SW 1271 (cell line): ENCODE results near the gene PDIA5.
"Not testable (repeated sequence)": the region's sequence is repeated elsewhere in the genome, so short reads cannot be mapped to it uniquely, and the experiment has no call there.

Source experiments
- DNase-seq, 2 experiments: peaks; one replicate each; lab custom pipeline; 2025; lab: John Stamatoyannopoulos, UW

Gene PDIA5

DNA sequence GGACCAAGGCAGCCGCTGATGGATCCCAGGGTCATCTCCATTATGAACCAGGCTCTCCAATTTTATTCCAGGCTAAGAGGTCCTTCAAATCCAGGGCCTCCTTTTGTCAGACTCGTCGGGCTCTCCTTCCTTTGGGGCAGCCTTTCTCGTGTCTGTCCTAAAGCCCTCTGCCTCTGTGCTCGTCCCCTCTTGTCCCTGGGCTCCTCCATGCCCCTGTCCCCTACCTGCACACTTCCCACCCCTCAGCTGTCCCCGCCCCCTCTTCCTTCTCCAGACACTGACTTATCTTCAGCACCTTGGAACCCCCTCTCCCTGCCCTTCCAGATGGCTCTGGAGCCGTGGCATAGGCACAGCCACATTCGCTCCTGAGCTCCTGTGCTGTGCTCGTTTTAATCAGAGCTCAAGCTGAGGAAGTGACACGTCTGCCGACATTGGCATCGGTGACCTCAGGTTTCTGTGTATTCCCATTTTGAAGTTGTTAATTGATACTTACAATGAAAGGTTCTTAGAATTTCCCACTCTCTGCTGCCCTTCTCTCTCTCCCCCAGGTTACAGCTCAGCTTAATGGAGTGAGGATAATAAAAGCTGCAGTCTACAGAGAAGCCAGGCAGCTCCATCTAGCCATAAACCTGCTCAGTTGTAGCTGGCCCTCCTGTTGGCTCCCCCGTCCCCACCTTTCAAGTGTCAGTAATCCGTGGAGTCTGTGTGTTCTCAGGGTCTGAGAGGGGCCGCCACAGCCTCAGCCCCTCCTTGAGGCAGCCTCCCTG, 83.8 kb downstream of the PDIA5 start:
- DNase-seq: no peak

DNA sequence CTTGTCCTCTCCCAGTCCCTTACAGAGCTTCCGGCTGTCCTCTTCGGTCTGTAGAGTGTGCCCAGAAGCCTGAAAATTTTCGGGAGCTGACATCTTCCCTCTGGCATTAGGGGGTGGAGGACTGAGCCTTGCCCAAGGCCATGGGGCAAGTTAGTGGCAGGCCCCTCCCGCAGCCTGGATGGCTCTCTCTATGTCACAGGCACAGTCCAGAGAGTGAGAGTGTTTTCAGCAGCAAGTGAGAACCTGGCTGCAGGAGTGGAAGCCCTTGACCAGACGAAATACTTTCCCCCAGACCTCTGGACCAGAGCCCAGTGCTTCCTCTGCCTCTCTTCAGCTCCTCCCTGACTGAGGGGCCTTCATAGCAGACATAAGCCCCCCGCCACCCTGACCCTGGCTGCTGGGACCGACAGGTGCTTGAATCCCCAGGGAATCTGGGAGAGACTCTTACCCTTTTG, 84.5 kb downstream of the PDIA5 start:
- DNase-seq: no peak

DNA sequence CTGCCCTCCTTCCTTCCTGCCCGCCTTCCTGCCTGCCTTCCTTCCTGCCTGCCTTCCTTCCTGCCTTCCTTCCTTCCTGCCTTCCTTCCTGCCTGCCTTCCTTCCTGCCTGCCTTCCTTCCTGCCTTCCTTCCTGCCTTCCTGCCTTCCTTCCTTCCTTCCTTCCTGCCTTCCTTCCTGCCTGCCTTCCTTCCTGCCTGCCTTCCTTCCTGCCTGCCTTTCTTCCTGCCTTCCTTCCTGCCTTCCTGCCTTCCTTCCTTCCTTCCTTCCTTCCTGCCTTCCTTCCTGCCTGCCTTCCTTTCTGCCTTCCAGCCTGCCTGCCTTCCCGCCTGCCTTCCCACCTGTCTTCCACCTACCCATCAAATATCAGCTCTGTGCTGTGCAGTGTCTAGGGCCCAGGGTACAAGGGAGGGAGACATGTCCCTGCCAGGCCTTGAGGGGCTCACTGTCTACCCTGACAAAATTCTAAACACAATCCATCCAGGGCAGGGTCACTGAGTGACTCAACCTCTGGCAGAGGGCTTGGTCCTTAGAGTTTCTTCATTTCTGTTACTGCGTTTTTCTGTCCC, 85.1 kb downstream of the PDIA5 start:
- not testable (repeated sequence) for DNase-seq

DNA sequence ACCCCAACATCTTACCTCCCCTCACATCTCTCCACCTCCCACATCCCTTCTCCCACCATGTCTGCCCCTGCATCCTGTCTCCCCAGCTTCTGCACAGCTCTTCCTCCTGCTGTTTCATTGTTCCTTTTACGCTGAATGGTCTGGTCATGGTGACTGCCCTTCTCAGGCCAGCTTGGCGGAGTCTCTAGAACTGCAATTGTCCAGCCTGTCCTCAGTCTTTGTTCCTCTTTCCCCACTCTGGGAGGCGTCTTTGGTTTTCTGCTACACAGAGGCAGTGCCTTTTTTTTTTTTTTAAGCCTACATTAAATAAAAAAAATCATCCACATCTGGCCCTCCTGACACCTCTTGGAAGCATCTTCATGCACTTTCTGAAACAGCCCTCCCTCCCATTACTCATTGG, 85.9 kb downstream of the PDIA5 start:
- DNase-seq: no peak

DNA sequence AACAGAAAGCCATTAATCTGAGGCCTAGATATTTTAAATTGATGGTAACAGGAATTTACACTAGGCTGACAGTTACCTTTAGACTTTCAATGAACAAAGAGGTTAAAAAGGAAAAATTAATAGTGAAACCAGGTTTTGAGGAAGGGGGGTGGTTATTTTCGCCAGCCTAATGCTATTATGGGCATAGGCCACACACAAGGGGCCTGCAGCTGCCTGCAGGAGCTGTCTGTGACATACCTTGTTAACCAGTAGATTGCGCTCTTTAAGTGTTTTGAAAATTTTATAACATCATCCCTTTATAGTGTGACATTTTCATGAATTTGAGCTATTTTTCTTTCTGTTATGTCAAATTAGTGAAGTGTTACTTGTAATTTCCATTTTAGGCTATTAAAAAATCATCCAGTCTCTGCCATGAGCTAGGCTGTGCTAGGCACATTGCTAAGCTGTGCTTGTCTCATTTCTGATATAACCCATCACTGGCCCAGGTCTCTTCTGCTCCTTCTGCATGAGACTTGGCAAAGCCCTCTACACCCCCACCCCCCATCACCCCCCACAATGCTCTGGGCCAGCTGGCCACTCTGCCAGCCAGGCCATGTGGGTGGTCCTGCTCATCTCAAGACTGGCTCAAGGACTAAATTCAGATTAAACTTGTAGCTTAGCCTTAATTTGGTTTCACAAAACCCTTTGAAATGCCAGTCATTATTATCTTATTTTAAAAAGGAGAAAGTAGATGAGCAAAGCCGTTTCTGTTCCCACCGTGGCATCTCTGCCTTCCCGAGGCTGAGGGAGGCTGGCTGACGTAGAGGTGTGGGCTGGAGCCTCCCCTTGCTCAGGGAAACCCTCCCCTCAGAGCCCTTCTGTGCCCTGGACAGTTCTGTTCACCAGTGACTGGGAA, 86.5 kb downstream of the PDIA5 start:
- no peak for DNase-seq

DNA sequence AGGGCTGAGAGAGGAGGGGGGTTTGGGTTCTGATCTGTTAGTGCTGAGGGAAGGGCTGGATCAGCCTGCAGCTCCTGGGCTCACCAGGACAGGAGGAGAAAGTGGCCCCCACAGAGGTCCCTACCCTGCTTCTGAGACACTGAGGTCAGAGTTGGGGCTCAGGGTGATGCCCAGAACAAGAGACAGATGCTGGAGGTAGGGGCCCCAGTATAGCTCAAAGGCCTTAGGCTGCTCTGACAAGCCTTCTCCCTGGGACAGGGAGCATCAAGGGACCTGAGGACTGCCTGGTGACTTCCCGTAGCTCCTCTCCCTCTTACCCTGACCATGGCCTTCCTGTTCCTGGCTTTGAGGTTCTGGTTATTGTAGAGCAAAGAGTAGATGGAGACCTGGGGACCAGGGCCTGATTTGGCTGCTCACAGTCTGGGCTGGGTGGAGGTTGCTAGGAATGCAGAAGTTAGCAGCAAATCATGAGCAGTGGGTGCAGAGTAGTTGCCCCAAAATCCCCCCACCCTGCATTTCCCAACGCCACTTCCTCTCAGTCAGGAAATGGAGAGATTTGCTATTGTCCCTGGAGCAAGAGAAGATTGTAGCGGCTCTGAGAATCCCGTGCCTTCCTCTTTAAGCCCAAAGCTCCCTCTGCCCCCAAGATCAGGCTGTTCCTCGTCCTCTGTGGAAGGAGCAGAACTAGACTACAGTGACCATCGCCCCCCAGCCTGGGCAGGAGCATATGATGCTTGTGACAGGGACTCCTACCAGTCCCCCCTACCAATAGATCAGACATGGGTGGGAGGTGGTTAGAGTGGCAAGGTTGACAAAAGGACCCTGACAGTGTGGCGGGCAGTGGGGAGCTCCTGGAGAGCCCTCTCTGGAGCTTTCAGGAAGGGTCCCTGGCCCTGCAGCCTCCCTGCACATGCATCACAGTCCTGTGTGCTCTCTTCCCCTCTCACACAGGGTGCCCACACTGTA, 87.5 kb downstream of the PDIA5 start:
- no peak for DNase-seq

DNA sequence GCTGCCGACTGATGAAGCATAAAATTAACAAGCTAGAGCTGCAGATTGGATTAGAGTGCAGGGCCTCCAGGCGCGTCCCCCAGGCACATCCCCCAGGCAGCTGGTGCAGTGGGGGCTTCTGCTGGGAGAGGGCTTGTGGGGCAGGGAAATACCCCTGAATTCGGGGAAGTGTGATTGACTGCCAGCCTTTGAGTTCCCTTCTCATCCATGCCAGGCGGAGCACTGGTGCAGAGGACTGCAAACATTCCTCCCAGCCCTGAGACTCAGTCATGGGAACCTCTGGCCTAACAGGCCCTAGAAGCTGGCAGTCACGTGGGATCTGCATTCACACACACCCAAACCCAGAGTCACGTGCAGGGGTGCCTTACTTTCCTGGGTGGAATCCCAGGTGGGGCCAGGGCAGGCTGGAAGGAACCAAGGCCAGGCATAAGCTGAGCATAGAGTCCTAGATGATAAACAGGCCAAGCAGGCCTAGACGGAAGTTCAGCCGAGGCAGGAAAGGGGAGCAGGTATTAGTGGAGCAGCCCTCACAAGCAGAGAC, 88.7 kb downstream of the PDIA5 start:
- DNase-seq: no peak

DNA sequence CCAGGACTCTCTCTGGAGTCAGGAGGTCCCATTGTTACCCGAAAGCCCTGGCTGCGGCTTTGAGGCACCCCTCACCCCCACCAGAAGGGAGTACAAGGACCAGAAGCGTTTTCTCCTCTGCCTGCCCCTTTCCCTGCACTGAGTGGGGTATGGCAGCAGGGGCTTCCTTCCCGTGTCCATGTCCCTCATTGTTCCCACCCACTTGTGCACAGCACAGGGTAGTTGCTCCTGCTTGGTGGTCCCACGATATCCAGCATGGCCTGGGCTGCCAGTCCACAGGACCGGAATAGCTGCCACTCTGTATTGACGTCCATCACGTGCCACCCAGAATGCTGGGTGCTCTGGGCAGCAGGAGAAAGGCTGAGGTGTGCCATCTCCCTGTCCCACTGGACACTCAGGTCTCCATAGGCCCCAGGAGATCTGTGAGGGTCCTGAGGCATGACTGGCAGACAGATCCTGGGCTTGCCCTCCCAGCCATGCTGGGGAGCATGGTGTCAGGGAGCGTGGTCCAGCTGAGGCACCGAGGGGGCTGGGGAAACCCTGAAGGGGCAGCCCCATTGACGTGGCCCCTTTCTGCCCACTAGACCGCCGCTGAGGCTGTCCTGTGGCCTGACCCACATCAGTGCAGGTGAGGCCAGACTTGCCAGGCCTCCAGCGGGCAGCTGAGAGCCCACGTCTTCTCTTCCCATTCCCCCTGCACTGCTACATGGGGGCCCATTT, 89.6 kb downstream of the PDIA5 start:
- no peak for DNase-seq

DNA sequence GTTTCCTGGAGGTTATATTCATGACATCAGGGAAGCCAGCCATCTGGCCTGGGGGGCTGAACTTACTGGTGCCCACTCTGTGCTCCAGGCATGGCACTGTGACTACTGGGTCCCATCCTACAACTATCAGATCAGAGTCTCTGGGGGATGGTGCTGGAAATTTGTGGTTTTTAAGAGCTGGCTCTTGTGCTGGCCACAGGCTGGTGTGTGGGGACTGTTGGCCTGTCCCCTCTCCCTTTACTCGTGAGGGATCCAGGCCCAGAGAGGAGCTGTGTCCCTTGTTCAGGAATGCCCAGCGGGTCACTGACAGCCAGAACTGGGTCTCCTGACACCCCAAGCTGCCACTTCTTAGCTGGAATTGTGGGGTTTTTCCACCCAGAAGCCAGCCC, 90.4 kb downstream of the PDIA5 start:
- no peak for DNase-seq

DNA sequence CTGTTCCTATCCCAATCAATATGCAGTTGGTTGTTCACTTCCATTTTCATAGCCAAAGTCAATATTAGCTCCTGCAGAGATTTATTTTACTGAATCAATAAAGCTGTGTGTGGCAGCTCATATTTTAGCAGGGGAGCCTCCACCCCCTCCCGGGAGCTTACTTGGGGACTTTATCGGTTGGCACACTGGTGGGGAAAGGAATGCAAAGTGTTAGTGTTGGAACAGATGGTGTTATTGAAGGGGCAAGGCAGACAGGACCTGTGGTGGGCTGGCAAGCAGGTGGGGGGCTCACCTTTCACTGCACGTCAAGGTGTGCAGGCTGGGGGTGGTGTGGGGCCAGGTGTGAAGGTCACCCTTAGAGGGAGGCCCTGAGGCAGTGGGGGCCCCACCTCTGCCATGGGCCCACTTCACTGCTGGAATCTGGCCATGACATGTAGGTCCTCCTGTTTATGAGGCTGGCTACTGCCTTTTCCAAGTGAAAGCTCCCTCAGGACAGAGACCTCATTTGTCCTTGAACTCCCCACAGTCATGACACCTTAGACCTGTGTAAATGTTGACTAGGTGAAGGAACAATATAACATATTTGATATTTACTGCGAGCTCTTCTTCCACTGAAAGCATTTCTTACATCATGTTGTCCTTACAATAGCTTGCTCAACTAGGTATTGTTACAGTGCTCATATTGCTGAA, 90.9 kb downstream of the PDIA5 start:
- DNase-seq: no peak

DNA sequence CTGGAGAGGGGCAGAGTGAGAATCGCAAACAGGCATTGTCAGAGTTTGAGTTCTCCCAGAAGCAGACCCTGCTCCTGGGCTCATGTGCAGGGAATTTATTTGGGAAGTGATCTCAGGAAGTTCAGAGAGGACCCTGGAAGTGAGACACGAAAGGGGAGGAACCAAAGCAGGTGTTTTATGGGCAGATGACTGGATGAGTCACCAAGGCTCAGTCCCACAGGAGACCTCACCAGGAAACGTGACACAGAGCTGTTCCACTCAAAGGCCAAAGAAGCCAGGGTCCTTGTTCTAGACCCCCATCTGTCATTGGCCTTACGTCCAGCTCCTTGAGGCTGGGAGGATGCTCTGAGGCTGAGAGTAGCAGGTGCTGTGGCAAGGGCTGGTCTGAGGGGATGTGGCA, 91.5 kb downstream of the PDIA5 start:
- no peak for DNase-seq

DNA sequence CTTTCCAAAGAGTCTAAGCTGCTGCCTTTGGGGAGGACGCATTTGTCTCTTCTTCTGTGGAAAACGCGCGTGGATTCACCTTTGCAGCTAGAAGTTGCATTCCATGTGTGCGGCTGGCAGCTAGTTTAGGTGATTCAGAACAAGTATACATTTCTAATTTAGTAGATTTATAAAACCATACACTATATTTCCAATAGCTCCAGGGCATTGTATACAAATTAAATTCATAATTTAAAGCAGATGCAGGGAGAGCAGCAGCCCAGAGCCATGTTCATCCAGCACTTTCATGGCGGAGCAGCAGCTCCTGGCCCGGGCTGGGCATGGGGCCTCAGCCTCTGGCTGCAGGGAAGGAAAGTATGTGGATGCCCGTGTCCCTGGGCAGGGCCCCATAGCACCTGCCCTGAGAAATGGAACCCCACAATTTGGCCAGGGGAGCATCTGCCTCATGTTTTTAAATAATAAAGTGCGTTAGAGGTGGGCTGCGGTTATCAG, 92.1 kb downstream of the PDIA5 start:
- DNase-seq: no peak

DNA sequence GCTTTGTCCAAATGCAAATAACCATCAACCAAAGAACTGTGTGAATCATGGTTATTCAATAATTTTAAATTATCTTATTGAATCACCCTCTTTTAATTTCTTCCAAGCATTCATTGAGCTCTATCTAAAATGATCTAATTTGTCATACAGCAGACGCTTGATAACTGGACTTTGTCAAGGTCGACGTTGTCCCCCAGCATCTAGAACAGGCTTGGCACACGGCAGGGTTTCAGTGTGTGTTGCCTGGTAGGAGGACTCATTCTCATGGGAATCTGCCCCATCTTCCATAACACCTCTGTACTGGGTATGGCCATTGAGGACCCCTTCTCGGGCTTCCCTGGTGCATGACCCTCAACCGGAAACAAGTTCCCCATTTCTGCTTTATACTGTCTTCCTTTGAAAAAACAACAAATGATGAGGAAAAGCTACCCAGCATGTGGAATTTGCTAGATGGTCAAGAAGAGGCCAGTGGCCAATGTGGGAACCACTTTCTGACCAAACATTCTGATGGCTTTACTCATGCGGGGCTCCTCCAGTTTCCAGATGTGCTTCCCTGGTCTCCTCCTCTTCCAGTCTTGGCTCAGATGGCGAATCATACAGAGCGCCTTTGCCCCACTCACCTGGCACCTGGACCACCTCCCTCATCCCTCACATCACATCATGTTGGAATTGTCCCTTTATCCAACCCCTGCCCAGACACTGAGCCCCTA, 93.3 kb downstream of the PDIA5 start:
- DNase-seq: no peak

DNA sequence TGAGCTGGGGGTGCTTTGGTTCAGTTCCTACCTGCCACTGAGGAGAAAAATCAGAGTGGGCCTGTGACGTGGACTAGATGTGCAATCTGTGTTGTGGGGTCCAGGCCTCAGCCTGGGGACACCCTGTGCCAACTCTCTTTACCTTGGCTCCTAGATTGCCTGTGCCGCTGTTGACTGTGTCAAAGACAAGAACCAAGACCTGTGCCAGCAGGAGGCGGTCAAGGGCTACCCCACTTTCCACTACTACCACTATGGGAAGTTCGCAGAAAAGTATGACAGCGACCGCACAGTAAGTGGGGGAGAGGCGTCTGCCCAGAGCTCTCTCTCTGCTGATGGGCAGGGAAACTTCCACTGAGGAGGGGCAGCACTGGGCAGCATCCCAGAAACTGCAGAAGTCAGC, 94.3 kb downstream of the PDIA5 start:
- no peak for DNase-seq

DNA sequence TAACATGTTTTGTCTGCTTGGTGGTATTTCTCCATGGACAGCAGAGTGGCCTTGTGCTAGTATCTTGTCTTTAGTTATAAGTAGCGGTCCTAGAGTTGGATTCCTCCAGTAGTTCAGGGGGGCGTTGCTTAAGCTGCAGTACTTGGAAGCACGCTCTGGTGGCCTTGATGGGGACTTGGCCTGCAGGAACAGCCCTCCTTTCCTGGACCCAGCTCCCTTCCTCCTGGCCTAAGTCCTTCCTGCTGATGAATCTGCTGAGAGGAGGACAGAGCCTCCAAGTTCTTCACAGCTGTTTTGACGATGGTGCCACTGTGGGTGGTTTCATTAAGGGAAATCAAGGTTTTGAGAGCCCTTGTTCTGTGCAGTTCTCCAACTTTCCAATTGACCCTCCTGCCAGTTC, 96.3 kb downstream of the PDIA5 start:
- no peak for DNase-seq

DNA sequence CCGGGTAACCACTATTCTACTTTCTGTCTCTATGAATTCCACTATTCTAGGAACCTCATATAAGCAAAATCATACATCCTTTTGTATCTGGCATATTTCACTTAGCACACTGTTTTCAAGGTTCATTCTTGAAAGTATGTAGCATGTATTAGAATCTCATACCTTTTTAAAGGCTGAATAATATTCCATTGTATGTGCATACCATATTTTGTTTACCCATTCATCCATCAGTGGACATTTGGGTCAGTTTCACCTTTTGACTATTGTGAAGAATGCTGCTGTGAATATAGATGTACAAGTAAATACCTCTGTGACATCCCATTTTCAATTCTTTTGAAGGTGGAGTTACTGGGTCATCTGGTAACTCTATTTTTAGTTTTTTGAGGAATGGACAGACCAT, 98.3 kb downstream of the PDIA5 start:
- no peak for DNase-seq

DNA sequence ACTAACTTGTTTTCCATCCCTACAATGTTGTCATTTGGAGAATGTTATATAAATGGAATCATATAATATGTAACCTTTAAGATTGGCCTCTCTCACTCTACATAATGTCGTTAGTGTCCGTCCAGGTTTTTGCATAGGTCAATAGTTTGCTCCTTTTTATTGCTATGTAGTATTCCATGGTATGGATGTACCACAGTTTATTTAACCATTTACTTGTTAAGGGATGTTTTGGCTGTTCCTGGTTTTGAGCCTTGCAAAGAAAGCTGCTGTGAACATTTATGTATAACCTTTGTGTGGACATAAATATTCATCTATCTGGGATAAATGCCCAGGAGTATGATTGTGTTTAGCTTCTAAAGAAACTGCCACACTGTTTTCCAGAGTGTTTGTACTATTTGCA, 100.9 kb downstream of the PDIA5 start:
- no peak for DNase-seq

DNA sequence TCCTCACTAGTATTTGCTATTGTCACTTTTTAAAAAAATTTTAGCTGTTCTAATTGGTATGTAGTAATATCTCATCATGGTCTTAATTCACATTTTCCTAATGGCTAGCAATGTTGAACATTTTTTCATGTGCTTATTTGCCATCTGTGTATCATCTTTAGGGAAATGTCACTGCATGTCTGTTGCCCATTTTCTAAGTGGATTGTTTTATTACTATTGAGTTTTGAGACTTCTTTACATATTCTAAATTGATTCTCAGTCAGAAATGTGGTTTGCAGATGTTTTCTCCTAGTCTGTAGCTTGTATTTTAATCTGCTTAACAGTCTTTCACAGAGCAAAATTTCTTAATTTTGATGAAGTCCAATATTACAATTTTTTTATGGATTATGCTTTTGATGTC, 101.3 kb downstream of the PDIA5 start:
- DNase-seq: no peak

DNA sequence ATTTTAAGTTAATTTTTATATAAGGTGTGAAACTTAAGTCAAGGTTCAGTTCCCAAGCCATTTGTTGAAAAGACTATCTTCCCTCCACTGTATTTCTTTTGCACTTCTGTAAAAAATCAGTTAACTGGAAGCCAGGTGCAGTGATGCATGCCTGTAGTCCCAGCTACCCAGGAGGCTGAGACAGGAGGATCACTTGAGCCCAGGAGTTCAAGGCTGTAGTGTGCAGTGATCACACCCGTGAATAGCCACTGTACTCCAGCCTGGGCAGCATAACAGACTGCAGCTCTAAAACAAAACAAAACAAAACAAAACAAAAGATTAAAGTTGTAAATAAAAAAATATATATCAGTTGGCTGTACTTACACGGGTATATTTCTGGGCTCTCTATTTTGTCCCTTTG, 101.8 kb downstream of the PDIA5 start:
- no peak for DNase-seq
